ENCODE results near the gene PAN2. TPM values are rescaled to one million over a fixed set of nuclear protein-coding genes. Genes with fewer than 3 reads are reported as not detected.
"Not testable (repeated sequence)": the region's sequence is repeated elsewhere in the genome, so short reads cannot be mapped to it uniquely, and the experiment has no call there.

Gene PAN2
- total RNA-seq, 5 donors from 2014 or later (not counting 1 experiment from before 2014, with no cell fraction given), result 126 to 187 (median 164) TPM

DNA sequence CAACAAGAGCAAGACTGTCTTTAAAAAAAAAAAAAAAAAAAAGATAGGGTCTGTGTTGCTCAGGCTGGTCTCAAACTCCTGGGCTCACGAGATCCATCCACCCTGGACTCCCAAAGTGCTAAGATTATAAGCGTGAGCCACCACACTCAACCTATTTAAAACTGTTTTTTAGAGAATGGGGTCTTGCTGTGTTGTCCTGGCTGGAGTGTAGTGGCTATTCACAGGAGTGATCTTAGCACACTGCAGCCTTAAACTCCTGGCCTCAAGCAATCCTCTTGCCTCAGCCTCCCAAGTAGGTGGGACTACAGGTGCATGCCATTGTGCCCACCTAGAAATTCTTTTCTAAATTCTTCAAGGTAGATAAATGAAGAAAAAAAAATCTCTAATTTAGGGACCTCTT lies 59.5 kb downstream of the PAN2 start:
- Mint-ChIP-seq H3K27ac (no peak overlapping the region), H3K27me3 (no peaks in the 10 kb centered on the region), H3K36me3 (peaks cover 45% of the 10 kb centered on the region), H3K4me1 (no peaks in the 10 kb centered on the region), H3K4me3 (no peak overlapping the region), H3K9me3 (no peaks in the 10 kb centered on the region)
- no peaks in the 10 kb centered on the region for H3K9me3 ChIP-seq
- no CpG with 5 or more reads among the region's 2 CpGs for WGBS (ENCODE audit: insufficient coverage)
- H3K4me3 ChIP-seq (ENCODE audit: control insufficient read depth in 1 of 2, extremely low read depth in 1 of 2, low read length in 1 of 2), result no peak overlapping the region
- no peak for DNase-seq
- H3K27ac ChIP-seq (ENCODE audit: low read length), result no peak overlapping the region
- no peaks in the 10 kb centered on the region for H3K4me1 ChIP-seq (ENCODE audit: control insufficient read depth in 1 of 2, extremely low read depth in 1 of 2, insufficient read depth in 2 of 2, low read length in 2 of 2)
- CTCF ChIA-PET, result interaction anchor here in 1 of 2 donors (0.6 kb wide), 1 partner anchor 21 kb away, joined by 7 read pairs; no protein-coding TSS in a partner anchor
- no peak for ATAC-seq (replicated peaks in 1 of 4)
- H3K27me3 ChIP-seq (replicated peaks in 1 of 2; ENCODE audit: control insufficient read depth in 2 of 2, extremely low read depth in 1 of 2, insufficient read depth in 2 of 2, low read length in 1 of 2), result no peaks in the 10 kb centered on the region
- peaks cover 25 to 77% of the 10 kb centered on the region in 2 donors for H3K36me3 ChIP-seq (ENCODE audit: control insufficient read depth in 2 of 2, extremely low read depth in 1 of 2, insufficient read depth in 1 of 2, low read length in 1 of 2)
- POLR2A ChIA-PET, result no interaction called here

DNA sequence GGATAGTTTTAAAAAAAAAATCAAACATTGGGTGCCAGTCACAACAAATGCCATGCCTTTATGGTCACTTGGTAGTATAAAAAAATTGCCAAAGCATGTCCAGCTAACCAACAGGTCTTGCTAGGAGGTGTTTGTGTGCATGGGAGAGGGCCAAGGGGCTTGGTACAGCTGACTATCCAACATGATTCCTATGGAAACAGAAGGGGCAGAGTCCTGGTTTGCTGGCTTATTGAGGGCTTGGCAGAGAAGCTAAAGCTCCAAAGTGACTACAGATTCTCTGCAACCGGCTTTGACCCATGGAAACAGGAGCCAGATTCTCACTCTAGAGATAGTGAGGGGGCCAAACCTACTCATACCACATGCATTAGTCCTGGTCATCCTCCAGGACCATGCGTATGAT lies 61.3 kb downstream of the PAN2 start:
- POLR2A ChIA-PET; H3K9me3 ChIP-seq; H3K27me3 ChIP-seq (replicated peaks in 1 of 2; ENCODE audit: control insufficient read depth in 2 of 2, extremely low read depth in 1 of 2, insufficient read depth in 2 of 2, low read length in 1 of 2); H3K4me3 Mint-ChIP-seq; H3K27ac ChIP-seq (ENCODE audit: low read length); DNase-seq; ATAC-seq (replicated peaks in 1 of 4); H3K4me3 ChIP-seq (ENCODE audit: control insufficient read depth in 1 of 2, extremely low read depth in 1 of 2, low read length in 1 of 2); CTCF ChIA-PET; H3K4me1 Mint-ChIP-seq; H3K4me1 ChIP-seq (ENCODE audit: control insufficient read depth in 1 of 2, extremely low read depth in 1 of 2, insufficient read depth in 2 of 2, low read length in 2 of 2); H3K9me3 Mint-ChIP-seq; H3K27me3 Mint-ChIP-seq: not testable (repeated sequence)
- Mint-ChIP-seq H3K27ac (peak overlapping the region in 1 of 2 donors; percentile 59), H3K36me3 (peaks cover 40% of the 10 kb centered on the region)
- peaks cover 25 to 60% of the 10 kb centered on the region in 2 donors for H3K36me3 ChIP-seq (ENCODE audit: control insufficient read depth in 2 of 2, extremely low read depth in 1 of 2, insufficient read depth in 1 of 2, low read length in 1 of 2)
- no CpG with 5 or more reads among the region's 2 CpGs for WGBS (ENCODE audit: insufficient coverage)

- Histone ChIP-seq H3K27ac (ENCODE audit: low read length) (no peak overlapping the region), H3K4me3 (ENCODE audit: control insufficient read depth in 1 of 2, extremely low read depth in 1 of 2, low read length in 1 of 2) (no peak overlapping the region), H3K9me3 (no peaks in the 10 kb centered on the region), H3K36me3 (ENCODE audit: control insufficient read depth in 2 of 2, extremely low read depth in 1 of 2, insufficient read depth in 1 of 2, low read length in 1 of 2) (peaks cover 25 to 56% of the 10 kb centered on the region in 2 donors), H3K4me1 (ENCODE audit: control insufficient read depth in 1 of 2, extremely low read depth in 1 of 2, insufficient read depth in 2 of 2, low read length in 2 of 2) (peaks cover 5 to 14% of the 10 kb centered on the region in 2 experiments), H3K27me3 (replicated peaks in 1 of 2; ENCODE audit: control insufficient read depth in 2 of 2, extremely low read depth in 1 of 2, insufficient read depth in 2 of 2, low read length in 1 of 2) (no peaks in the 10 kb centered on the region)
- ChIA-PET POLR2A (no interaction called here), CTCF (no interaction called here)
- DNase-seq (peak in 1 of 35 experiments; percentile 33), ATAC-seq (replicated peaks in 1 of 4) (no peak)
- no CpG with 5 or more reads among the region's 1 CpG for WGBS (ENCODE audit: insufficient coverage)
- Mint-ChIP-seq H3K4me3 (no peak overlapping the region), H3K27me3 (no peaks in the 10 kb centered on the region), H3K9me3 (no peaks in the 10 kb centered on the region), H3K4me1 (peaks cover 15 to 21% (median 18%) of the 10 kb centered on the region in 3 donors), H3K27ac (no peak overlapping the region), H3K36me3 (peaks cover 37% of the 10 kb centered on the region)
Observed at GRCh38 chr12:56271031-56271430, 62.8 kb downstream of the PAN2 start.

DNA sequence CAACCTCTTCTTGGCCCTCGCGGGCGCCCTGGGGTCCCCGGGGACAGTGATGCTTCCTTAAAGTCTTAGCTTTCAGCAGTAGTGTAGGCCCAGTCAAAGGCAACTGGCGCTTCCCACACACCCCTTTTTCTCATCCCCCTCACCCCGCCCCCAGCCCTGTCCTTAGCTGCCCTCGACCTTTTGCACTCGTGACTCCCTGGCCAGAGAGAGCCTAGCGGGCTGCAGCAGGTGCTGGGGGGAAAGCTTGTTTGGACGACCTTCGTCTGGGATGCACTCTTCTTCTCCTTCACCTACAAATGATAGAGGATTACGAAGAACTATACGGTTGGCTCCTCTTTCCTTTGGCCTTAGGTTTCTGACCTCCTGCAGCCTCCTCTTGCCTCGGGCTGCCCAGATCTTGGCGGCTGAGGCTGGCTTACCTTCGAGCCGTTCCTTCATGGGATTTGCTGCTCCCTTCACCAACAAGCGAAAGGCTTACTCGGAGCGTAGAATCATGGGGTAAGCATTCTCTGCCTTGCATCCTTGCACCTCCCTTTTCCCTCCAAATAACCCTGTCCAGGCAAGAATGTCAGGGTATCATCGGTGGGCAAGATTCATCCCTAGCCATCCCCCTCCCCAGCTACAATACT lies 66.2 kb downstream of the PAN2 start:
- Histone ChIP-seq H3K27ac (ENCODE audit: low read length) (peak overlapping the region; percentile 94), H3K4me1 (ENCODE audit: control insufficient read depth in 1 of 2, extremely low read depth in 1 of 2, insufficient read depth in 2 of 2, low read length in 2 of 2) (peaks cover 5 to 19% of the 10 kb centered on the region in 2 experiments), H3K9me3 (no peaks in the 10 kb centered on the region), H3K4me3 (ENCODE audit: control insufficient read depth in 1 of 2, extremely low read depth in 1 of 2, low read length in 1 of 2) (peak overlapping the region; percentile 63 to 91), H3K27me3 (replicated peaks in 1 of 2; ENCODE audit: control insufficient read depth in 2 of 2, extremely low read depth in 1 of 2, insufficient read depth in 2 of 2, low read length in 1 of 2) (no peaks in the 10 kb centered on the region), H3K36me3 (ENCODE audit: control insufficient read depth in 2 of 2, extremely low read depth in 1 of 2, insufficient read depth in 1 of 2, low read length in 1 of 2) (peaks cover 0 to 25% of the 10 kb centered on the region in 2 donors)
- ChIA-PET CTCF (interaction anchor here (0.6 to 2.5 kb wide), 10 partner anchors 9 to 500 kb away, joined by 3 to 13 read pairs (median 3); partner anchors contain the start of genes ANKRD52 (in 1 of the 2), PA2G4 (in 1 of the 2), RNF41 (in 1 of the 2) and SMARCC2 (in 1 of the 2)), POLR2A (interaction anchor here in 1 of 2 donors (0.6 to 1.1 kb wide), 3 partner anchors 11 to 486 kb away, joined by 3 to 4 read pairs (median 3); no protein-coding TSS in a partner anchor)
- ATAC-seq (replicated peaks in 1 of 4) (no peak), DNase-seq (peak in 1 of 35 experiments; percentile 12)
- peak overlapping the region; percentile 64 to 74 for H3K27ac Mint-ChIP-seq
- peaks cover 13% of the 10 kb centered on the region for H3K36me3 Mint-ChIP-seq
- H3K9me3 Mint-ChIP-seq, result no peaks in the 10 kb centered on the region
- H3K4me1 Mint-ChIP-seq, result peaks cover 17 to 21% (median 21%) of the 10 kb centered on the region in 3 donors
- peak overlapping the region; percentile 71 to 89 (median 89) for H3K4me3 Mint-ChIP-seq
- no peaks in the 10 kb centered on the region for H3K27me3 Mint-ChIP-seq
- 82% methylated on average over 9 of the region's 21 CpGs for WGBS (ENCODE audit: insufficient coverage)

GRCh38 chr12:56266693-56267442 lies 66.9 kb downstream of the PAN2 start, which contains the start of gene COQ10A:
COQ10A (plus strand) TSS chr12:56266942; CDS start chr12:56267119, 177 bp downstream.
- Histone ChIP-seq H3K4me1 (ENCODE audit: control insufficient read depth in 1 of 2, extremely low read depth in 1 of 2, insufficient read depth in 2 of 2, low read length in 2 of 2) (peaks cover 5 to 19% of the 10 kb centered on the region in 2 experiments), H3K27ac (ENCODE audit: low read length) (peak within 1 kb of the TSS; percentile 94), H3K4me3 (ENCODE audit: control insufficient read depth in 1 of 2, extremely low read depth in 1 of 2, low read length in 1 of 2) (peak within 1 kb of the TSS; percentile 63 to 91), H3K27me3 (replicated peaks in 1 of 2; ENCODE audit: control insufficient read depth in 2 of 2, extremely low read depth in 1 of 2, insufficient read depth in 2 of 2, low read length in 1 of 2) (no peaks in the 10 kb centered on the region), H3K36me3 (ENCODE audit: control insufficient read depth in 2 of 2, extremely low read depth in 1 of 2, insufficient read depth in 1 of 2, low read length in 1 of 2) (peaks cover 0 to 23% of the 10 kb centered on the region in 2 donors), H3K9me3 (no peaks in the 10 kb centered on the region)
- H3K27me3 Mint-ChIP-seq, result no peaks in the 10 kb centered on the region
- WGBS (ENCODE audit: insufficient coverage), result under 1% methylated on average over 65 of the region's 68 CpGs
- POLR2A ChIA-PET, result interaction anchor here in 1 of 2 donors (0.5 to 1.0 kb wide), 5 partner anchors 9 to 192 kb away, joined by 3 to 4 read pairs (median 3); partner anchors contain the start of genes ANKRD52 and RPL41
- CTCF ChIA-PET, result interaction anchor here (0.6 to 2.5 kb wide), 15 partner anchors 9 to 1400 kb away, joined by 3 to 13 read pairs (median 3); partner anchors contain the start of genes ANKRD52 (in 1 of the 2), CS (in 1 of the 2), ESYT1 (in 1 of the 2) and PA2G4 (in 1 of the 2)
- H3K27ac Mint-ChIP-seq, result peak within 1 kb of the TSS; percentile 97
- peak within 1 kb of the TSS; percentile 83 to 89 (median 89) for H3K4me3 Mint-ChIP-seq
- peak; percentile 79 to 94 (median 88) for DNase-seq
- peaks cover 18 to 21% (median 21%) of the 10 kb centered on the region in 3 donors for H3K4me1 Mint-ChIP-seq
- no peaks in the 10 kb centered on the region for H3K9me3 Mint-ChIP-seq
- peaks cover 12% of the 10 kb centered on the region for H3K36me3 Mint-ChIP-seq
- peak; percentile 87 to 92 (median 90) for ATAC-seq (replicated peaks in 1 of 4)

Data from T-cell (primary cell).